Sigmoid colon (tissue), 7 donors: ENCODE results near the gene SCLY. TPM values are rescaled to one million over a fixed set of nuclear protein-coding genes. Genes with fewer than 3 reads are reported as not detected.

Experiments used
- DNase-seq: peaks from one replicate; pipeline ENCODE4 v3.0.0-alpha.2; 2019
- H3K27ac ChIP-seq, 4 donors: fragments of 200-600 bp; sonication (generic); one replicate each; pipeline ENCODE4 v1.5.1; 2016 to 2019; ENCODE audit warnings: mild to moderate bottlenecking in 1 of 4
- H3K27me3 ChIP-seq, 3 donors: fragments of 200-600 bp; sonication (generic); one replicate each; pipeline ENCODE4 v1.5.1; 2019; ENCODE audit warnings: mild to moderate bottlenecking in 1 of 3
- H3K36me3 ChIP-seq, 4 donors: fragments of 200-600 bp; sonication (generic); one replicate each; pipeline ENCODE4 v1.5.1; 2016 to 2019
- H3K4me1 ChIP-seq, 4 donors: fragments of 200-600 bp; sonication (generic); one replicate each; pipeline ENCODE4 v1.5.1; 2017 to 2019
- H3K4me3 ChIP-seq, 4 donors: fragments of 200-600 bp; sonication (generic); one replicate each; pipeline ENCODE4 v1.5.1; 2017 to 2019; ENCODE audit warnings: mild to moderate bottlenecking in 2 of 4, moderate library complexity in 1 of 4
- H3K9me3 ChIP-seq, 4 donors: fragments of 200-600 bp in 3 of 4; sonication (generic) in 3 of 4; one replicate each; pipeline versions ENCODE4 v1.5.1 to v1.6.1; 2013 to 2019
- CTCF ChIP-seq, 4 experiments: fragments of 450-650 bp in 3 of 4; fragments of 200-600 bp in 1 of 4; IDR thresholded peaks; one replicate each; pipeline ENCODE4 v1.5.1; 2016 to 2019; ENCODE audit warnings: antibody characterized with exemption in 4 of 4, mild to moderate bottlenecking in 3 of 4, moderate library complexity in 2 of 4
- EP300 ChIP-seq, 4 donors: sonication (generic); formaldehyde crosslinking; IDR thresholded peaks; one replicate each; pipeline ENCODE4 v1.6.1; 2017; ENCODE audit warnings: antibody characterized with exemption in 4 of 4
- POLR2A ChIP-seq, 2 donors: fragments of 450-650 bp; IDR thresholded peaks; one replicate each; pipeline ENCODE4 v1.6.1; 2016; ENCODE audit warnings: antibody characterized with exemption in 2 of 2, mild to moderate bottlenecking in 2 of 2, moderate library complexity in 2 of 2
- POLR2AphosphoS5 ChIP-seq, 4 donors: sonication (generic); formaldehyde crosslinking; IDR thresholded peaks; one replicate each; pipeline ENCODE4 v1.6.1; 2017; ENCODE audit warnings: antibody characterized with exemption in 4 of 4
- WGBS, 2 donors: extraction: QIAGEN DNeasy Blood & Tissue Kit; methylation state at CpG; one replicate each; pipeline ENCODE4 v1.1.7; 2013; 5-methylcytosine and 5-hydroxymethylcytosine counted together
- intact Hi-C: fragments of 100-400 bp; cut with DNase I; formaldehyde crosslinking; loops from one replicate; pipeline ENCODE4 v1.15.1; 2023
- polyA plus RNA-seq, 3 donors: library from polyadenylated mRNA; stranded (reverse); fragments of 200-250 nt; gene quantifications; one replicate each; pipeline ENCODE4 v1.2.3, GENCODE V29; 2013
- total RNA-seq, 4 donors: library from RNA; depleted of rRNA; stranded (reverse); fragments of >200 nt; gene quantifications; one replicate each; pipeline ENCODE4 v1.1.0, GENCODE V29; 2016
- donor health status: healthy with polysubstance abuse.
- donor health status: Bipolar disorder and iron deficiency.
- donor health status: healthy.

The SCLY gene
- total and polyA plus RNA-seq, 7 donors = 5.4 to 19.5 (median 10.9) TPM

GRCh38 chr2:238140721-238141540 is 80.1 kb downstream of the SCLY start:
- intact Hi-C loops = no loop called here
- Histone ChIP-seq H3K27ac (no peak overlapping the region), H3K36me3 (no peaks in the 10 kb centered on the region), H3K27me3 (no peaks in the 10 kb centered on the region), H3K4me1 (peaks cover 0 to 36% (median 28%) of the 10 kb centered on the region in 4 donors), H3K4me3 (no peak overlapping the region), H3K9me3 (no peaks in the 10 kb centered on the region)
- TF ChIP-seq CTCF (IDR thresholded peaks at IDR 0.05) (no peak), POLR2A (IDR thresholded peaks at IDR 0.05) (no peak)
- 78 to 94% methylated on average over 60 of the region's 60 CpGs for WGBS, 2 donors
- DNase-seq = no peak

- Histone ChIP-seq H3K9me3 (no peaks in the 10 kb centered on the region), H3K27ac (no peak overlapping the region), H3K4me1 (peaks cover 0 to 36% (median 28%) of the 10 kb centered on the region in 4 donors), H3K4me3 (no peak overlapping the region), H3K27me3 (no peaks in the 10 kb centered on the region), H3K36me3 (no peaks in the 10 kb centered on the region)
- no peak for DNase-seq
- TF ChIP-seq EP300 (IDR thresholded peaks at IDR 0.05) = no peak
- no peak for TF ChIP-seq POLR2A (IDR thresholded peaks at IDR 0.05)
- 19 to 62% methylated on average over 10 of the region's 10 CpGs for whole genome bisulfite sequencing, 2 donors
- intact Hi-C loops = no loop called here
These were observed 80.9 kb downstream of the SCLY start for GRCh38 chr2:238141541-238142318.

GRCh38 chr2:238142382-238143205 is 81.8 kb downstream of the SCLY start:
- Histone ChIP-seq H3K4me3 (no peak overlapping the region), H3K9me3 (no peaks in the 10 kb centered on the region), H3K4me1 (peaks cover 0 to 36% (median 27%) of the 10 kb centered on the region in 4 donors), H3K27ac (no peak overlapping the region), H3K27me3 (no peaks in the 10 kb centered on the region), H3K36me3 (no peaks in the 10 kb centered on the region)
- 33 to 81% methylated on average over 30 of the region's 30 CpGs for WGBS, 2 donors
- intact Hi-C loops = no loop called here
- DNase-seq = no peak
- TF ChIP-seq POLR2A (IDR thresholded peaks at IDR 0.05) (no peak), EP300 (IDR thresholded peaks at IDR 0.05) (no peak), POLR2AphosphoS5 (IDR thresholded peaks at IDR 0.05) (no peak), CTCF (IDR thresholded peaks at IDR 0.05) (no peak)

- DNase-seq = no peak
- Histone ChIP-seq H3K9me3 (no peaks in the 10 kb centered on the region), H3K4me1 (peaks cover 0 to 28% (median 21%) of the 10 kb centered on the region in 4 donors), H3K27ac (peak overlapping the region in 1 of 4 donors; percentile 1), H3K27me3 (no peaks in the 10 kb centered on the region), H3K4me3 (no peak overlapping the region), H3K36me3 (no peaks in the 10 kb centered on the region)
- intact Hi-C loops = no loop called here
- WGBS, 2 donors = 55 to 63% methylated on average over 20 of the region's 20 CpGs
- TF ChIP-seq CTCF (IDR thresholded peaks at IDR 0.05) (no peak), POLR2AphosphoS5 (IDR thresholded peaks at IDR 0.05) (no peak), POLR2A (IDR thresholded peaks at IDR 0.05) (no peak), EP300 (IDR thresholded peaks at IDR 0.05) (no peak)
These were observed 82.6 kb downstream of the SCLY start for GRCh38 chr2:238143239-238143951.
